ENCODE data around the gene PTDSS2. TPM values are rescaled to one million over a fixed set of nuclear protein-coding genes. Genes with fewer than 3 reads are reported as not detected.

The PTDSS2 gene
- total and polyA plus RNA-seq, 2 of the 4 experiments (the other 2 are of a cell fraction): 23.5 to 26.6 TPM

DNA sequence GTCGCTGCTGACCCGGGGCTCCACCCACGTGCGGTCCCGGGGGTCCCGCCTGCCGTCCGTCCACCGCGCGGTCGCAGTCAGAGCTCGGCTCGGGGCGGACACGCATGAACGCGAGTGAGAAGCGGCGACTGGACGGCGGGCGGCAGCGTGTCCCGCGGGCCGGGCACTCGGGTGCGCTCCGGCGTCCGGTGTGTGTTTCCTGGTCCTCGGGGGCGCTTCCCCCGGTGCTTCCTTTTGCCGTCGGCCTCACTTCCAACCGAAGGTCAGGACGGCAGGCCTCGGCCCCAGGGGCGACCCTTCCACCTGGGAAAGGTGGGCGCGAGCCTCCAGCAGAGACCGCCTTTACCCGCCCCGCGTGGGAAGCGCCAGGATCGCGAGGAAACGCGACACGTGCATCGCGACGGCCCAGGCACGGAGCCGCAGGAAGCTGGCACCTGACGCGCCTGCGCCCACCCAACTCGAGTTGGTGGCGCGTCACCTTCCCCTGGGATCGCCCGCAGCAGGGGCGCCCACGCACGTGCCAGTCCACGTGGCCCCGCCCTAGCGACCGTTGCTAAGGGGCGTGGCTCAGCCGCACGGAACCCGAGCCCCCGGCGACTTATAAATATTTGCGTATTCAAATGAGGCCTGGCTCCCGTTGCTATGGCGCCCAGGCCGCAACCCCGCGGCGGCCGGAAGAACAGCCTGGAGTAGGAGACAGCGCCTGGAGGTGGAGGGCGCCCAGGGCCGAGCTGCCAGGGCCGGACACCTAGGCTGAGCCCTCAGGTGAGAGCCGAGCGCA, 87.0 kb downstream of the PTDSS2 start, which contains the start of gene LRRC56:
Gene LRRC56 (plus strand): TSS at position 687 of the 781 bp plus-strand sequence. CDS start 3,158 bp downstream, outside the sequence.
- ATAC-seq (ENCODE audit: low read depth): peak; percentile 44
- Histone ChIP-seq H4K5ac (ENCODE audit: low read depth, low read length) (peak within 1 kb of the TSS; percentile 19), H3K27ac (ENCODE audit: insufficient read depth, low read length) (peak within 1 kb of the TSS; percentile 31; the same call in 1 of the 2 replicates), H3K79me1 (ENCODE audit: low read depth in 1 of 2, low read length in 2 of 2) (peaks cover 3 to 26% of the 10 kb centered on the region in 2 experiments; a peak in 3 of 4 replicates), H3K23ac (ENCODE audit: low read depth, low read length) (peak within 1 kb of the TSS; percentile 45; the same call in 1 of the 2 replicates), H2AK5ac (ENCODE audit: low read depth, low read length) (peak within 1 kb of the TSS; percentile 75), H2BK120ac (ENCODE audit: low read depth, low read length) (peak within 1 kb of the TSS; percentile 30), H2BK20ac (ENCODE audit: low read depth, low read length) (peak within 1 kb of the TSS; percentile 39), H3K4me1 (ENCODE audit: control insufficient read depth, insufficient read depth, low read length) (peaks cover 16% of the 10 kb centered on the region), H4K91ac (ENCODE audit: insufficient read depth, low read depth, low read length) (peak within 1 kb of the TSS; percentile 72), H4K8ac (ENCODE audit: low read depth in 2 of 2, low read length in 2 of 2) (peak within 1 kb of the TSS; percentile 69 to 86), H3K4me2 (ENCODE audit: low read depth, low read length) (peak within 1 kb of the TSS; percentile 87), H2AFZ (replicated peaks; ENCODE audit: low read length, poor library complexity) (peak within 1 kb of the TSS; percentile 94), H3K9ac (ENCODE audit: low read depth, low read length) (peak within 1 kb of the TSS; percentile 49), H2BK15ac (ENCODE audit: low read depth, low read length) (peak within 1 kb of the TSS; percentile 46; the same call in 2 of the 3 replicates), H2BK5ac (ENCODE audit: low read depth, low read length, poor library complexity, severe bottlenecking) (peak within 1 kb of the TSS; percentile 23), H3K4me3 (ENCODE audit: insufficient read depth, low read depth, low read length) (peak within 1 kb of the TSS; percentile 34), H3K4ac (ENCODE audit: low read depth, low read length) (peak within 1 kb of the TSS; percentile 71), H4K20me1 (ENCODE audit: insufficient read depth, low read length) (peaks cover 16% of the 10 kb centered on the region), H3K9me3 (ENCODE audit: control insufficient read depth, insufficient read depth, low read length) (no peaks in the 10 kb centered on the region), H3K9me1 (ENCODE audit: insufficient read depth, low read length) (peaks cover 3% of the 10 kb centered on the region; the same call in 1 of the 2 replicates), H3K14ac (replicated peaks; ENCODE audit: low read depth, low read length) (peak within 1 kb of the TSS; percentile 63), H3K27me3 (ENCODE audit: control insufficient read depth, insufficient read depth, low read length) (no peaks in the 10 kb centered on the region), H3K18ac (ENCODE audit: low read depth, low read length) (peak within 1 kb of the TSS; percentile 13; the same call in 1 of the 2 replicates), H2AK9ac (replicated peaks; ENCODE audit: low read depth, low read length, poor library complexity) (peak within 1 kb of the TSS; percentile 92), H3K56ac (ENCODE audit: extremely low read depth, insufficient read depth, low read length) (peak within 1 kb of the TSS; percentile 36; the same call in 1 of the 2 replicates), H3K36me3 (ENCODE audit: control insufficient read depth, insufficient read depth, low read length) (peaks cover 16% of the 10 kb centered on the region; the same call in 1 of the 2 replicates)
- no TSS peak for BruUV-seq (replicated peaks)
- intact Hi-C loops (cut with micrococcal nuclease) (no loop called here), in situ Hi-C loops (cut with MboI; ENCODE audit: low sequenced_read_pairs) (no loop called here), dilution Hi-C loops (cut with HindIII; ENCODE audit: low sequenced_read_pairs, unreplicated experiment) (no loop called here)
- CTCF ChIA-PET: no interaction called here
- POLR2A ChIA-PET (ENCODE audit: unreplicated experiment): no interaction called here
- TF ChIP-seq POLR2A (IDR thresholded peaks at IDR 0.05; ENCODE audit: low read depth, low read length) (peak; percentile 49; the same call in 1 of the 2 replicates), SMC3 (IDR thresholded peaks at IDR 0.05; ENCODE audit: low read depth, low read length) (no peak), BHLHE40 (IDR thresholded peaks at IDR 0.05; ENCODE audit: low read depth, low read length) (peak; percentile 98), CEBPB (IDR thresholded peaks at IDR 0.05; ENCODE audit: low read depth, low read length) (no peak), USF2 (IDR thresholded peaks at IDR 0.05; ENCODE audit: low read depth, low read length) (peak; percentile 92), MXI1 (IDR thresholded peaks at IDR 0.05; ENCODE audit: borderline replicate concordance, low read depth, low read length) (peak; percentile 79; the same call in 1 of the 2 replicates), NFE2L2 (IDR thresholded peaks at IDR 0.05; ENCODE audit: low read depth, low read length) (no peak), RAD21 (IDR thresholded peaks at IDR 0.05; ENCODE audit: low read length) (no peak)
- peak; percentile 77 for DNase-seq
- 12% methylated on average over 60 of the region's 93 CpGs; no CpG with 5 or more reads in 1 of the 2 experiments for WGBS, 2 experiments (ENCODE audit: extremely low coverage in 2 of 2, insufficient read length in 1 of 2)
